Tibial nerve (tissue), 4 donors: Measurements from ENCODE around the gene MXD4. TPM values are rescaled to one million over a fixed set of nuclear protein-coding genes. Genes with fewer than 3 reads are reported as not detected.

Experiments used
- DNase-seq, 2 donors: peaks; one replicate each; pipeline ENCODE4 v3.0.0-alpha.2; 2019; ENCODE audit warnings: low spot score in 2 of 2
- H3K27ac ChIP-seq, 4 donors: fragments of 200-600 bp; sonication (generic) in 3 of 4; one replicate each; pipeline ENCODE4 v1.5.1; 2017 to 2019; ENCODE audit warnings: mild to moderate bottlenecking in 1 of 4
- H3K27me3 ChIP-seq, 2 donors: fragments of 200-600 bp; sonication (generic) in 1 of 2; one replicate each; pipeline versions ENCODE4 v1.5.1 to v1.6.0; 2017 to 2019
- H3K36me3 ChIP-seq, 3 donors: fragments of 200-600 bp; sonication (generic); one replicate each; pipeline ENCODE4 v1.5.1; 2018 to 2019
- H3K4me1 ChIP-seq, 4 donors: fragments of 200-600 bp; sonication (generic) in 3 of 4; one replicate each; pipeline ENCODE4 v1.5.1; 2017 to 2019
- H3K4me3 ChIP-seq, 4 donors: fragments of 200-600 bp; sonication (generic) in 3 of 4; one replicate each; pipeline ENCODE4 v1.5.1; 2017 to 2019; ENCODE audit warnings: mild to moderate bottlenecking in 1 of 4, moderate library complexity in 1 of 4
- H3K9me3 ChIP-seq, 4 donors: fragments of 200-600 bp; sonication (generic) in 3 of 4; one replicate each; pipeline ENCODE4 v1.5.1; 2017 to 2019
- CTCF ChIP-seq, 5 experiments: fragments of 200-600 bp in 3 of 5; fragments of 450-650 bp in 2 of 5; sonication (generic) in 3 of 5; IDR thresholded peaks; one replicate each; pipeline ENCODE4 v1.5.1; 2016 to 2019; ENCODE audit warnings: antibody characterized with exemption in 5 of 5, mild to moderate bottlenecking in 3 of 5, moderate library complexity in 2 of 5
- EP300 ChIP-seq, 2 donors: sonication (generic); formaldehyde crosslinking; IDR thresholded peaks; one replicate each; pipeline ENCODE4 v1.6.1; 2017; ENCODE audit warnings: antibody characterized with exemption in 2 of 2, mild to moderate bottlenecking in 1 of 2
- POLR2A ChIP-seq, 2 donors: fragments of 450-650 bp; IDR thresholded peaks; one replicate each; pipeline ENCODE4 v1.6.1; 2017; ENCODE audit warnings: antibody characterized with exemption in 2 of 2, mild to moderate bottlenecking in 2 of 2, moderate library complexity in 2 of 2
- WGBS, 2 donors: methylation state at CpG; one replicate each; pipeline ENCODE4 v1.1.5; 2018; 5-methylcytosine and 5-hydroxymethylcytosine counted together
- total RNA-seq, 4 donors: library from RNA; depleted of rRNA; stranded (reverse); fragments of >200 nt; gene quantifications; one replicate each; pipeline ENCODE4 v1.1.0, GENCODE V29; 2016

Gene MXD4
- total RNA-seq, 4 donors from 2014 or later, result 62.4 to 77.1 (median 62.9) TPM

- H3K36me3 ChIP-seq, result peaks cover 4 to 57% (median 11%) of the 10 kb centered on the region in 3 donors
- no peaks in the 10 kb centered on the region for H3K9me3 ChIP-seq
- H3K27me3 ChIP-seq, result no peaks in the 10 kb centered on the region
- no peak for DNase-seq
- no peak overlapping the region for H3K4me3 ChIP-seq
- H3K27ac ChIP-seq, result peak overlapping the region in 2 of 4 donors; percentile 2 to 79
- WGBS, 2 donors, result 81 to 85% methylated on average over 35 to 38 of the region's 42 CpGs
- peaks cover 0 to 45% (median 23%) of the 10 kb centered on the region in 4 donors for H3K4me1 ChIP-seq
- no peak for TF ChIP-seq EP300 (IDR thresholded peaks at IDR 0.05)
- TF ChIP-seq POLR2A (IDR thresholded peaks at IDR 0.05), result no peak
- TF ChIP-seq CTCF (IDR thresholded peaks at IDR 0.05), result no peak
These were observed 14.5 kb downstream of the MXD4 start for GRCh38 chr4:2247128-2248043.

- Histone ChIP-seq H3K27ac (peak overlapping the region in 2 of 4 donors; percentile 79 to 82), H3K27me3 (no peaks in the 10 kb centered on the region), H3K9me3 (no peaks in the 10 kb centered on the region), H3K4me1 (peaks cover 0 to 48% (median 24%) of the 10 kb centered on the region in 4 donors), H3K4me3 (no peak overlapping the region), H3K36me3 (peaks cover 4 to 49% (median 11%) of the 10 kb centered on the region in 3 donors)
- 78 to 88% methylated on average over 12 to 19 of the region's 19 CpGs for WGBS, 2 donors
- no peak for TF ChIP-seq EP300 (IDR thresholded peaks at IDR 0.05)
- no peak for TF ChIP-seq POLR2A (IDR thresholded peaks at IDR 0.05)
- TF ChIP-seq CTCF (IDR thresholded peaks at IDR 0.05), result no peak
- no peak for DNase-seq
These were observed 15.4 kb downstream of the MXD4 start for GRCh38 chr4:2246384-2247127.

GRCh38 chr4:2245787-2246275, 16.1 kb downstream of the MXD4 start:
- 68 to 73% methylated on average over 7 of the region's 7 CpGs for WGBS, 2 donors
- no peak for TF ChIP-seq CTCF (IDR thresholded peaks at IDR 0.05)
- no peak for TF ChIP-seq POLR2A (IDR thresholded peaks at IDR 0.05)
- no peak for TF ChIP-seq EP300 (IDR thresholded peaks at IDR 0.05)
- H3K27ac ChIP-seq, result peak overlapping the region in 3 of 4 donors; percentile 51 to 82 (median 79)

GRCh38 chr4:2245057-2245786, 16.7 kb downstream of the MXD4 start:
- Histone ChIP-seq H3K27ac (peak overlapping the region in 3 of 4 donors; percentile 51 to 82 (median 79)), H3K4me3 (no peak overlapping the region), H3K27me3 (no peaks in the 10 kb centered on the region), H3K4me1 (peaks cover 0 to 58% (median 33%) of the 10 kb centered on the region in 4 donors), H3K9me3 (no peaks in the 10 kb centered on the region), H3K36me3 (peaks cover 4 to 36% (median 8%) of the 10 kb centered on the region in 3 donors)
- DNase-seq, result no peak
- no peak for TF ChIP-seq CTCF (IDR thresholded peaks at IDR 0.05)
- 52 to 57% methylated on average over 7 of the region's 7 CpGs for WGBS, 2 donors

More at GRCh38 chr4:2245787-2246275, 16.1 kb downstream of the MXD4 start:
- Histone ChIP-seq H3K4me1 (peaks cover 0 to 52% (median 27%) of the 10 kb centered on the region in 4 donors), H3K36me3 (peaks cover 4 to 42% (median 11%) of the 10 kb centered on the region in 3 donors), H3K9me3 (no peaks in the 10 kb centered on the region), H3K4me3 (no peak overlapping the region), H3K27me3 (no peaks in the 10 kb centered on the region)
- no peak for DNase-seq
